Measurements from ENCODE around the gene AGAP1. TPM values are rescaled to one million over a fixed set of nuclear protein-coding genes. Genes with fewer than 3 reads are reported as not detected.

AGAP1 gene
- total and polyA plus RNA-seq, 4 donors = 2.0 to 8.5 (median 5.4) TPM

- no peak for TF ChIP-seq HNF4A (conservative IDR thresholded peaks at IDR 0.05)
These were observed 601.7 kb downstream of the AGAP1 start (continued) for GRCh38 chr2:236095504-236095903.

GRCh38 chr2:236101311-236101950 lies 607.6 kb downstream of the AGAP1 start:
- Histone ChIP-seq H3K36me3 (ENCODE audit: control insufficient read depth in 4 of 4, insufficient read depth in 3 of 4, low read depth in 1 of 4, low read length in 3 of 4) (no peaks in the 10 kb centered on the region), H3K27ac (ENCODE audit: low read depth in 1 of 2, low read length in 2 of 2) (no peak overlapping the region), H3K9ac (ENCODE audit: low read depth in 1 of 2, low read length in 2 of 2) (no peak overlapping the region), H3K27me3 (ENCODE audit: control insufficient read depth in 4 of 4, insufficient read depth in 4 of 4, low read length in 3 of 4) (no peaks in the 10 kb centered on the region), H3K9me3 (ENCODE audit: control insufficient read depth in 4 of 4, low read length in 3 of 4) (no peaks in the 10 kb centered on the region), H3K4me1 (ENCODE audit: control insufficient read depth in 4 of 4, insufficient read depth in 4 of 4, low read length in 3 of 4) (no peaks in the 10 kb centered on the region), H3K4me3 (ENCODE audit: low read depth in 1 of 3, low read length in 3 of 3) (no peak overlapping the region)
- 96% methylated on average over 29 of the region's 29 CpGs for WGBS
- TF ChIP-seq FOXA2 (IDR thresholded peaks at IDR 0.05) (no peak), RXRA (IDR thresholded peaks at IDR 0.05) (no peak), NR2F2 (IDR thresholded peaks at IDR 0.05) (no peak), ZBTB33 (IDR thresholded peaks at IDR 0.05) (no peak), HNF4G (IDR thresholded peaks at IDR 0.05) (no peak), EGR1 (IDR thresholded peaks at IDR 0.05; ENCODE audit: low read depth in 2 of 2) (no peak), SP1 (IDR thresholded peaks at IDR 0.05) (no peak), HNF4A (conservative IDR thresholded peaks at IDR 0.05) (no peak)
- no peak for DNase-seq (ENCODE audit: low spot score)

GRCh38 chr2:236102971-236103370 lies 609.1 kb downstream of the AGAP1 start:
- 95% methylated on average over 10 of the region's 10 CpGs for WGBS
- Histone ChIP-seq H3K27me3 (ENCODE audit: control insufficient read depth in 4 of 4, insufficient read depth in 4 of 4, low read length in 3 of 4) (no peaks in the 10 kb centered on the region), H3K4me3 (ENCODE audit: low read depth in 1 of 3, low read length in 3 of 3) (no peak overlapping the region), H3K27ac (ENCODE audit: low read depth in 1 of 2, low read length in 2 of 2) (no peak overlapping the region), H3K4me1 (ENCODE audit: control insufficient read depth in 4 of 4, insufficient read depth in 4 of 4, low read length in 3 of 4) (no peaks in the 10 kb centered on the region), H3K9ac (ENCODE audit: low read depth in 1 of 2, low read length in 2 of 2) (no peak overlapping the region), H3K36me3 (ENCODE audit: control insufficient read depth in 4 of 4, insufficient read depth in 3 of 4, low read depth in 1 of 4, low read length in 3 of 4) (no peaks in the 10 kb centered on the region), H3K9me3 (ENCODE audit: control insufficient read depth in 4 of 4, low read length in 3 of 4) (no peaks in the 10 kb centered on the region)
- no peak for TF ChIP-seq TAF1 (conservative IDR thresholded peaks at IDR 0.05)
- TF ChIP-seq EGR1 (IDR thresholded peaks at IDR 0.05; ENCODE audit: low read depth in 2 of 2) = no peak
- no peak for TF ChIP-seq HNF4G (IDR thresholded peaks at IDR 0.05)
- TF ChIP-seq REST (IDR thresholded peaks at IDR 0.05) = no peak
- TF ChIP-seq YY1 (IDR thresholded peaks at IDR 0.05) = no peak
- no peak for TF ChIP-seq CTCF (IDR thresholded peaks at IDR 0.05; ENCODE audit: low read depth, low read length, missing input control)
- no peak for TF ChIP-seq MAX (IDR thresholded peaks at IDR 0.05)
- TF ChIP-seq JUND (IDR thresholded peaks at IDR 0.05) = no peak
- no peak for TF ChIP-seq ATF3 (IDR thresholded peaks at IDR 0.05)
- no peak for TF ChIP-seq HNF4A (conservative IDR thresholded peaks at IDR 0.05)
- TF ChIP-seq RXRA (IDR thresholded peaks at IDR 0.05) = no peak
- TF ChIP-seq SP1 (IDR thresholded peaks at IDR 0.05) = no peak
- TF ChIP-seq FOXA2 (IDR thresholded peaks at IDR 0.05) = no peak
- no peak for TF ChIP-seq FOXA1 (IDR thresholded peaks at IDR 0.05)
- no peak for TF ChIP-seq GABPA (IDR thresholded peaks at IDR 0.05 in 1 of 2, conservative IDR thresholded peaks at IDR 0.05 in 1 of 2)
- no peak for TF ChIP-seq RAD21 (IDR thresholded peaks at IDR 0.05)
- DNase-seq (ENCODE audit: low spot score) = no peak

All from liver (tissue), 9 donors.